B cell (primary cell): ENCODE results near the gene KRT6B.

Experiments used
- CTCF ChIP-seq: fragments of 200-600 bp; IDR thresholded peaks from one replicate; pipeline ENCODE4 v1.8.0; 2022; ENCODE audit warnings: antibody characterized with exemption, mild to moderate bottlenecking
- EZH2 ChIP-seq: IDR thresholded peaks from 2 replicates; pipeline ENCODE4 v1.6.1; 2012; ENCODE audit warnings: borderline replicate concordance, low read depth, mild to moderate bottlenecking, moderate library complexity, low read length; ENCODE audit not compliant: insufficient read depth, poor library complexity, severe bottlenecking

GRCh38 chr12:52418576-52419110 is 33.3 kb downstream of the KRT6B start:
- TF ChIP-seq CTCF (no peak), EZH2 (no peak)
